GM12878 (cell line): ENCODE results near the gene BIRC3. TPM values are rescaled to one million over a fixed set of nuclear protein-coding genes. Genes with fewer than 3 reads are reported as not detected.

Experiments
- ATF7 ChIP-seq: fragments of 450-650 bp; IDR thresholded peaks from 2 replicates; pipeline ENCODE4 v1.6.1; 2016; ENCODE audit warnings: low read depth, mild to moderate bottlenecking
- E2F8 ChIP-seq: fragments of 450-650 bp; IDR thresholded peaks from 2 replicates; pipeline ENCODE4 v1.6.1; 2018; ENCODE audit warnings: mild to moderate bottlenecking, low read depth, moderate library complexity; ENCODE audit not compliant: partially characterized antibody
- EED ChIP-seq: sonication (generic); IDR thresholded peaks from 2 replicates; pipeline ENCODE4 v1.6.1; 2016; ENCODE audit warnings: antibody characterized with exemption, low read depth
- ESRRA ChIP-seq: IDR thresholded peaks from 2 replicates; pipeline ENCODE4 v1.6.1; 2012; ENCODE audit warnings: mild to moderate bottlenecking, low read length, improper control_type of control experiment
- FOS ChIP-seq: IDR thresholded peaks from 3 replicates; pipeline ENCODE4 v1.6.1; 2011; ENCODE audit warnings: borderline replicate concordance; ENCODE audit not compliant: insufficient read length; ENCODE audit errors: extremely low read depth
- GABPA ChIP-seq: IDR thresholded peaks from 2 replicates; pipeline ENCODE4 v1.6.1; 2014; ENCODE audit warnings: antibody characterized with exemption, low read depth, mild to moderate bottlenecking, inconsistent platforms
- IKZF1 ChIP-seq: fragments of 450-650 bp; conservative IDR thresholded peaks from 2 replicates; pipeline ENCODE4 v1.6.1; 2017; ENCODE audit warnings: antibody characterized with exemption, mild to moderate bottlenecking
- MTA2 ChIP-seq: fragments of 450-650 bp; IDR thresholded peaks from 2 replicates; pipeline ENCODE4 v1.6.1; 2016; ENCODE audit warnings: low read depth, mild to moderate bottlenecking, moderate library complexity
- NFIC ChIP-seq: IDR thresholded peaks from 2 replicates; pipeline ENCODE4 v1.6.1; 2012; ENCODE audit warnings: low read depth, mild to moderate bottlenecking, inconsistent platforms, low read length, moderate library complexity
- NFYA ChIP-seq: IDR thresholded peaks from 2 replicates; pipeline ENCODE4 v1.6.1; 2011; ENCODE audit warnings: low read depth, mild to moderate bottlenecking, low read length, improper control_type of control experiment, borderline replicate concordance
- NRF1 ChIP-seq: conservative IDR thresholded peaks from 2 replicates; pipeline ENCODE4 v1.6.1; 2011; ENCODE audit warnings: mild to moderate bottlenecking, low read depth, low read length, improper control_type of control experiment
- POLR2AphosphoS5 ChIP-seq: IDR thresholded peaks from 2 replicates; pipeline ENCODE4 v1.6.1; 2011; ENCODE audit warnings: mild to moderate bottlenecking, low read length, inconsistent platforms
- RAD21 ChIP-seq: IDR thresholded peaks from 2 replicates; pipeline ENCODE4 v1.6.1; 2011; ENCODE audit warnings: mild to moderate bottlenecking, low read depth, low read length, moderate library complexity; ENCODE audit not compliant: insufficient read depth
- SMC3 ChIP-seq: IDR thresholded peaks from 2 replicates; pipeline ENCODE4 v1.6.1; 2011; ENCODE audit warnings: low read length, improper control_type of control experiment, borderline replicate concordance
- SREBF2 ChIP-seq: IDR thresholded peaks from 2 replicates; pipeline ENCODE4 v1.6.1; 2012; ENCODE audit warnings: mild to moderate bottlenecking, low read length
- TAF1 ChIP-seq: IDR thresholded peaks from 2 replicates; pipeline ENCODE4 v1.6.1; 2011; ENCODE audit warnings: mild to moderate bottlenecking, low read depth, low read length, borderline replicate concordance
- YBX1 ChIP-seq: fragments of 450-650 bp; IDR thresholded peaks from 2 replicates; pipeline ENCODE4 v1.6.1; 2016; ENCODE audit warnings: antibody characterized with exemption
- ZZZ3 ChIP-seq: IDR thresholded peaks from 2 replicates; pipeline ENCODE4 v1.6.1; 2011; ENCODE audit warnings: low read depth; ENCODE audit not compliant: control insufficient read depth, insufficient read length
- polyA plus RNA-seq, 11 experiments: library from polyadenylated mRNA; depleted of rRNA in 4 of 11; unstranded in 6 of 11; stranded (reverse) in 5 of 11; fragments of >200 nt; fragmentation: Nextera tagmentation in 4 of 11; fragmentation: Illumina TruSeq in 1 of 11; extraction: Ambion mirVana in 4 of 11; extraction: Trizol in 1 of 11; gene quantifications; 1 replicate in 1 of 11; 2 replicates in 10 of 11; pipeline versions ENCODE4 v1.2.1 to v1.2.3, GENCODE V29; 2011 to 2016; ENCODE audit warnings: inconsistent platforms in 2 of 11, missing spikeins in 2 of 11, low read depth in 1 of 11
- total RNA-seq, 4 experiments: library from RNA; depleted of rRNA in 3 of 4; stranded (reverse); fragments of >200 nt in 3 of 4; fragmentation: Illumina TruSeq in 1 of 4; extraction: Trizol in 1 of 4; gene quantifications; 2 replicates each; pipeline versions ENCODE4 v1.2.1 to v1.2.3, GENCODE V29; 2013 to 2021
- TF ChIP-seq, protein P1 (sequence below): fragments of 450-650 bp; IDR thresholded peaks from 2 replicates; pipeline ENCODE4 v1.6.1; 2016; ENCODE audit warnings: mild to moderate bottlenecking
- TF ChIP-seq, protein P2 (sequence below): fragments of 450-650 bp; IDR thresholded peaks from 2 replicates; pipeline ENCODE4 v1.6.1; 2017; ENCODE audit warnings: low read depth, mild to moderate bottlenecking, moderate library complexity
- TF ChIP-seq, protein P3 (sequence below): fragments of 450-650 bp; IDR thresholded peaks from 2 replicates; pipeline ENCODE4 v1.6.1; 2017; ENCODE audit warnings: mild to moderate bottlenecking, moderate library complexity

Gene BIRC3
- total and polyA plus RNA-seq, 10 of the 15 experiments (the other 5 are each of a cell fraction or from before 2014, with no cell fraction given): 42.1 to 351 (median 83.7) TPM

GRCh38 chr11:102287964-102288724, 29.1 kb upstream of the BIRC3 start (continued):
- TF ChIP-seq NRF1 (no peak), ESRRA (no peak), YBX1 (no peak), IKZF1 (0 out of 2 replicates have a peak, but pooled peaks have one; percentile 48), SREBF2 (no peak), SMC3 (peak; percentile 94), NFIC (no peak), MTA2 (no peak), GABPA (no peak), ZZZ3 (no peak), RAD21 (peak; percentile 84), EED (0 out of 2 replicates have a peak, but pooled peaks have one; percentile 22), NFYA (no peak), ATF7 (0 out of 2 replicates have a peak, but pooled peaks have one; percentile 25), TAF1 (no peak), FOS (no peak), POLR2AphosphoS5 (no peak), E2F8 (no peak)
- TF ChIP-seq, protein P1, sequence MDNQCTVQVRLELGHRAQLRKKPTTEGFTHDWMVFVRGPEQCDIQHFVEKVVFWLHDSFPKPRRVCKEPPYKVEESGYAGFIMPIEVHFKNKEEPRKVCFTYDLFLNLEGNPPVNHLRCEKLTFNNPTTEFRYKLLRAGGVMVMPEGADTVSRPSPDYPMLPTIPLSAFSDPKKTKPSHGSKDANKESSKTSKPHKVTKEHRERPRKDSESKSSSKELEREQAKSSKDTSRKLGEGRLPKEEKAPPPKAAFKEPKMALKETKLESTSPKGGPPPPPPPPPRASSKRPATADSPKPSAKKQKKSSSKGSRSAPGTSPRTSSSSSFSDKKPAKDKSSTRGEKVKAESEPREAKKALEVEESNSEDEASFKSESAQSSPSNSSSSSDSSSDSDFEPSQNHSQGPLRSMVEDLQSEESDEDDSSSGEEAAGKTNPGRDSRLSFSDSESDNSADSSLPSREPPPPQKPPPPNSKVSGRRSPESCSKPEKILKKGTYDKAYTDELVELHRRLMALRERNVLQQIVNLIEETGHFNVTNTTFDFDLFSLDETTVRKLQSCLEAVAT: peak; percentile 66; the same call in 1 of the 2 replicates
- TF ChIP-seq, protein P2, sequence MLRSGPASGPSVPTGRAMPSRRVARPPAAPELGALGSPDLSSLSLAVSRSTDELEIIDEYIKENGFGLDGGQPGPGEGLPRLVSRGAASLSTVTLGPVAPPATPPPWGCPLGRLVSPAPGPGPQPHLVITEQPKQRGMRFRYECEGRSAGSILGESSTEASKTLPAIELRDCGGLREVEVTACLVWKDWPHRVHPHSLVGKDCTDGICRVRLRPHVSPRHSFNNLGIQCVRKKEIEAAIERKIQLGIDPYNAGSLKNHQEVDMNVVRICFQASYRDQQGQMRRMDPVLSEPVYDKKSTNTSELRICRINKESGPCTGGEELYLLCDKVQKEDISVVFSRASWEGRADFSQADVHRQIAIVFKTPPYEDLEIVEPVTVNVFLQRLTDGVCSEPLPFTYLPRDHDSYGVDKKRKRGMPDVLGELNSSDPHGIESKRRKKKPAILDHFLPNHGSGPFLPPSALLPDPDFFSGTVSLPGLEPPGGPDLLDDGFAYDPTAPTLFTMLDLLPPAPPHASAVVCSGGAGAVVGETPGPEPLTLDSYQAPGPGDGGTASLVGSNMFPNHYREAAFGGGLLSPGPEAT: 0 out of 2 replicates have a peak, but pooled peaks have one; percentile 41
- TF ChIP-seq, protein P3, sequence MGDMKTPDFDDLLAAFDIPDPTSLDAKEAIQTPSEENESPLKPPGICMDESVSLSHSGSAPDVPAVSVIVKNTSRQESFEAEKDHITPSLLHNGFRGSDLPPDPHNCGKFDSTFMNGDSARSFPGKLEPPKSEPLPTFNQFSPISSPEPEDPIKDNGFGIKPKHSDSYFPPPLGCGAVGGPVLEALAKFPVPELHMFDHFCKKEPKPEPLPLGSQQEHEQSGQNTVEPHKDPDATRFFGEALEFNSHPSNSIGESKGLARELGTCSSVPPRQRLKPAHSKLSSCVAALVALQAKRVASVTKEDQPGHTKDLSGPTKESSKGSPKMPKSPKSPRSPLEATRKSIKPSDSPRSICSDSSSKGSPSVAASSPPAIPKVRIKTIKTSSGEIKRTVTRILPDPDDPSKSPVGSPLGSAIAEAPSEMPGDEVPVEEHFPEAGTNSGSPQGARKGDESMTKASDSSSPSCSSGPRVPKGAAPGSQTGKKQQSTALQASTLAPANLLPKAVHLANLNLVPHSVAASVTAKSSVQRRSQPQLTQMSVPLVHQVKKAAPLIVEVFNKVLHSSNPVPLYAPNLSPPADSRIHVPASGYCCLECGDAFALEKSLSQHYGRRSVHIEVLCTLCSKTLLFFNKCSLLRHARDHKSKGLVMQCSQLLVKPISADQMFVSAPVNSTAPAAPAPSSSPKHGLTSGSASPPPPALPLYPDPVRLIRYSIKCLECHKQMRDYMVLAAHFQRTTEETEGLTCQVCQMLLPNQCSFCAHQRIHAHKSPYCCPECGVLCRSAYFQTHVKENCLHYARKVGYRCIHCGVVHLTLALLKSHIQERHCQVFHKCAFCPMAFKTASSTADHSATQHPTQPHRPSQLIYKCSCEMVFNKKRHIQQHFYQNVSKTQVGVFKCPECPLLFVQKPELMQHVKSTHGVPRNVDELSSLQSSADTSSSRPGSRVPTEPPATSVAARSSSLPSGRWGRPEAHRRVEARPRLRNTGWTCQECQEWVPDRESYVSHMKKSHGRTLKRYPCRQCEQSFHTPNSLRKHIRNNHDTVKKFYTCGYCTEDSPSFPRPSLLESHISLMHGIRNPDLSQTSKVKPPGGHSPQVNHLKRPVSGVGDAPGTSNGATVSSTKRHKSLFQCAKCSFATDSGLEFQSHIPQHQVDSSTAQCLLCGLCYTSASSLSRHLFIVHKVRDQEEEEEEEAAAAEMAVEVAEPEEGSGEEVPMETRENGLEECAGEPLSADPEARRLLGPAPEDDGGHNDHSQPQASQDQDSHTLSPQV: no peak
